GM12878 (cell line): ENCODE results near the gene ME2. TPM values are rescaled to one million over a fixed set of nuclear protein-coding genes. Genes with fewer than 3 reads are reported as not detected.

ENCODE experiments used
- ATAC-seq: fragments of 200-7000 bp; cut with Tn5 transposase; 3 replicates; pipeline ENCODE4 v1.9.1; 2020; ENCODE audit warnings: mild to moderate bottlenecking, moderate library complexity
- BruUV-seq: library from RNA; stranded (reverse); fragments of 400-500 nt; replicated peaks from 2 replicates; lab custom pipeline; 2021; lab: Mats Ljungman, UMichigan
- CTCF ChIA-PET: fragments of 300-600 bp; sonication (Branson Sonifier 250); formaldehyde crosslinking; extraction: SDS; loops from one replicate; lab custom pipeline; 2021; ENCODE audit warnings: inconsistent platforms; lab: Yijun Ruan, JAX
- POLR2A ChIA-PET: fragments of 350-600 bp; formaldehyde crosslinking; extraction: SDS; loops from one replicate; lab custom pipeline; 2021; ENCODE audit warnings: inconsistent platforms; lab: Charles Lee
- RAD21 ChIA-PET: fragments of 300-600 bp; sonication (Branson Sonifier 250); formaldehyde crosslinking; loops from one replicate; lab custom pipeline; 2023; ENCODE audit warnings: antibody characterized with exemption; ENCODE audit not compliant: unreplicated experiment; lab: Charles Lee
- SMC1A ChIA-PET: fragments of 300-600 bp; sonication (Branson Sonifier 250); formaldehyde crosslinking; loops from one replicate; lab custom pipeline; 2023; ENCODE audit not compliant: unreplicated experiment, uncharacterized antibody; lab: Charles Lee
- DNase-seq: peaks from one replicate; pipeline ENCODE4 v3.0.0-alpha.2; 2011; ENCODE audit warnings: low read depth, low spot score
- FAIRE-seq: peaks from 3 replicates; lab custom pipeline; 2011; peaks lifted over from hg19 to GRCh38; lab: Jason Lieb, UNC
- H2AFZ ChIP-seq: 2 replicates; pipeline ENCODE4 v1.6.0; 2011; ENCODE audit warnings: low read depth, low read length, control low read depth; ENCODE audit not compliant: control insufficient read depth
- H3K27ac ChIP-seq: 2 replicates; pipeline ENCODE4 v1.5.1; 2011; ENCODE audit warnings: control low read depth; ENCODE audit not compliant: control insufficient read depth, insufficient read depth
- H3K27me3 ChIP-seq, 2 experiments: replicated peaks in 1 of 2; 2 replicates each; pipeline versions ENCODE4 v1.6.0 to v1.6.1; 2011; ENCODE audit warnings: low read length in 1 of 2; ENCODE audit not compliant: control insufficient read depth in 2 of 2, insufficient read depth in 2 of 2
- H3K36me3 ChIP-seq, 2 experiments: 2 replicates each; pipeline ENCODE4 v1.5.1; 2011; ENCODE audit warnings: low read length in 1 of 2; ENCODE audit not compliant: control insufficient read depth in 2 of 2, insufficient read depth in 2 of 2
- H3K4me1 ChIP-seq: 2 replicates; pipeline ENCODE4 v1.6.1; 2011; ENCODE audit warnings: mild to moderate bottlenecking, low read length, moderate library complexity, mixed read lengths; ENCODE audit not compliant: control insufficient read depth, insufficient read depth
- H3K4me2 ChIP-seq: 2 replicates; pipeline ENCODE4 v1.6.0; 2011; ENCODE audit warnings: control low read depth; ENCODE audit not compliant: control insufficient read depth, insufficient read depth
- H3K4me3 ChIP-seq: fragments of 200-600 bp; sonication (generic); 2 replicates; pipeline ENCODE4 v1.5.1; 2016
- H3K79me2 ChIP-seq: 2 replicates; pipeline ENCODE4 v1.6.0; 2011; ENCODE audit warnings: low read length; ENCODE audit not compliant: control insufficient read depth, insufficient read depth
- H3K9ac ChIP-seq: 2 replicates; pipeline ENCODE4 v1.8.0; 2011; ENCODE audit warnings: low read length, control low read depth, mixed read lengths; ENCODE audit not compliant: control insufficient read depth, insufficient read depth
- H3K9me3 ChIP-seq: replicated peaks from 3 replicates; pipeline ENCODE4 v1.5.1; 2011; ENCODE audit warnings: mild to moderate bottlenecking, low read length; ENCODE audit not compliant: control insufficient read depth, insufficient read depth
- H4K20me1 ChIP-seq: 2 replicates; pipeline ENCODE4 v1.6.0; 2011; ENCODE audit not compliant: control insufficient read depth, insufficient read depth
- ATF7 ChIP-seq: fragments of 450-650 bp; IDR thresholded peaks from 2 replicates; pipeline ENCODE4 v1.6.1; 2016; ENCODE audit warnings: low read depth, mild to moderate bottlenecking
- EGR1 ChIP-seq, 2 experiments: IDR thresholded peaks; 1 replicate in 1 of 2; 2 replicates in 1 of 2; pipeline ENCODE4 v1.6.1; 2011 to 2012; ENCODE audit warnings: low read depth in 2 of 2, low read length in 2 of 2, borderline replicate concordance in 1 of 2, mild to moderate bottlenecking in 1 of 2, moderate library complexity in 1 of 2
- HDAC6 ChIP-seq: fragments of 200-600 bp; sonication (generic); IDR thresholded peaks from one replicate; pipeline ENCODE4 v1.8.0; 2017; ENCODE audit warnings: antibody characterized with exemption; ENCODE audit not compliant: unreplicated experiment
- MEF2B ChIP-seq: fragments of 450-650 bp; IDR thresholded peaks from 2 replicates; pipeline ENCODE4 v1.6.1; 2018; ENCODE audit warnings: mild to moderate bottlenecking, moderate library complexity; ENCODE audit not compliant: partially characterized antibody, poor library complexity, severe bottlenecking
- NFYA ChIP-seq: IDR thresholded peaks from 2 replicates; pipeline ENCODE4 v1.6.1; 2011; ENCODE audit warnings: low read depth, mild to moderate bottlenecking, low read length, improper control_type of control experiment, borderline replicate concordance
- SIX5 ChIP-seq: IDR thresholded peaks from 2 replicates; pipeline ENCODE4 v1.6.1; 2011; ENCODE audit warnings: mild to moderate bottlenecking, low read depth, low read length, moderate library complexity; ENCODE audit not compliant: severe bottlenecking
- SRF ChIP-seq, 2 experiments: IDR thresholded peaks; 2 replicates each; pipeline ENCODE4 v1.6.1; 2011; ENCODE audit warnings: low read depth in 2 of 2, low read length in 2 of 2, mild to moderate bottlenecking in 1 of 2, moderate library complexity in 1 of 2
- ZNF217 ChIP-seq: fragments of 450-650 bp; IDR thresholded peaks from 2 replicates; pipeline ENCODE4 v1.6.1; 2017; ENCODE audit warnings: antibody characterized with exemption, mild to moderate bottlenecking
- ZZZ3 ChIP-seq: IDR thresholded peaks from 2 replicates; pipeline ENCODE4 v1.6.1; 2011; ENCODE audit warnings: low read depth; ENCODE audit not compliant: control insufficient read depth, insufficient read length
- WGBS: methylation state at CpG from one replicate; pipeline ENCODE4 v1.1.6; 2016; ENCODE audit warnings: low lambda C conversion rate; ENCODE audit not compliant: insufficient replicate concordance, insufficient coverage; ENCODE audit errors: missing lambda C conversion rate; 5-methylcytosine and 5-hydroxymethylcytosine counted together
- in situ Hi-C: fragments of 300-500 bp; cut with MboI; formaldehyde crosslinking; loops from 9 replicates; pipeline ENCODE4 v1.14.3; 2018; ENCODE audit warnings: mixed read lengths
- intact Hi-C: fragments of 100-400 bp; cut with micrococcal nuclease; formaldehyde crosslinking; loops from one replicate; pipeline ENCODE4 v1.14.2; 2022; ENCODE audit not compliant: unreplicated experiment
- polyA plus RNA-seq, 11 experiments: library from polyadenylated mRNA; depleted of rRNA in 4 of 11; unstranded in 6 of 11; stranded (reverse) in 5 of 11; fragments of >200 nt; fragmentation: Nextera tagmentation in 4 of 11; fragmentation: Illumina TruSeq in 1 of 11; extraction: Ambion mirVana in 4 of 11; extraction: Trizol in 1 of 11; gene quantifications; 1 replicate in 1 of 11; 2 replicates in 10 of 11; pipeline versions ENCODE4 v1.2.1 to v1.2.3, GENCODE V29; 2011 to 2016; ENCODE audit warnings: inconsistent platforms in 2 of 11, missing spikeins in 2 of 11, low read depth in 1 of 11
- total RNA-seq, 4 experiments: library from RNA; depleted of rRNA in 3 of 4; stranded (reverse); fragments of >200 nt in 3 of 4; fragmentation: Illumina TruSeq in 1 of 4; extraction: Trizol in 1 of 4; gene quantifications; 2 replicates each; pipeline versions ENCODE4 v1.2.1 to v1.2.3, GENCODE V29; 2013 to 2021
- TF ChIP-seq, protein P1 (sequence below): IDR thresholded peaks from 2 replicates; pipeline ENCODE4 v1.6.1; 2011; ENCODE audit warnings: borderline replicate concordance, low read depth, mild to moderate bottlenecking, moderate library complexity, mixed read lengths, low read length; ENCODE audit not compliant: insufficient read depth; ENCODE audit errors: extremely low read length
- TF ChIP-seq, protein P2 (sequence below): IDR thresholded peaks from 2 replicates; pipeline ENCODE4 v1.6.1; 2012; ENCODE audit warnings: low read length, inconsistent platforms

The ME2 gene
- total and polyA plus RNA-seq, 10 of the 15 experiments (the other 5 are each of a cell fraction or from before 2014, with no cell fraction given) = 41.3 to 155 (median 133) TPM

DNA sequence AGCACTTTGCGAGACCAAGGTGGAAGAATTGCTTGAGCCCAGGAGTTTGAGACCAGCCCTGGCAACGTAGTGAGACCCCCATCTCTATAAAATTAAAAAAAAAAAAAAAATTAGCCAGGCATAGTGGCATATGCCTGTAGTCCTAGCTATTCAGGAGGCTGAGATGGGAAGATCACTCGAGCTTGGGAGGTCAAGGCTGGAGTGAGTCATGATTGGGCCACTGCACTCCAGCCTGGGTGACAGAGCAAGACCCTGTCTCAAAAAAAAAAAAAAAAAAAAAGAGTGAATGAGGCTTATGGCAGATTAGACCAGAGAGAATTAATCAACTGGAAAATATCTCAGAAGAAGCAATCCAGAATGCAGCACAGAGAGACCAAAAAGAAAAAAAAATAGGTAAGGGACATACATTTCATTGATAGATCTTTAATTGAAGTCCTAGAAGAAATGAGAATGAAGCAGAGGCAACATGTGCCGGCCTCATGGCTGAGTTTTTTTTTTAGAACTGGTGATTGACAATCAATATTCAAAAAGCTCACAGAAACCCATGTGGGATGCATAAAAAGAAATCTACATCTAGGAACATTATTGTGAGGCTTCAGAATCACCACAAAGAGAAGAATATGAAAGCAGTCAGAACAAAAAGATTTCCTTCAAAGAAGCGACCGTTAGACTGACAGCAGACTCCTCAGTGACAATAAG lies 56.7 kb downstream of the ME2 start (continued):
- TF ChIP-seq, protein P1, sequence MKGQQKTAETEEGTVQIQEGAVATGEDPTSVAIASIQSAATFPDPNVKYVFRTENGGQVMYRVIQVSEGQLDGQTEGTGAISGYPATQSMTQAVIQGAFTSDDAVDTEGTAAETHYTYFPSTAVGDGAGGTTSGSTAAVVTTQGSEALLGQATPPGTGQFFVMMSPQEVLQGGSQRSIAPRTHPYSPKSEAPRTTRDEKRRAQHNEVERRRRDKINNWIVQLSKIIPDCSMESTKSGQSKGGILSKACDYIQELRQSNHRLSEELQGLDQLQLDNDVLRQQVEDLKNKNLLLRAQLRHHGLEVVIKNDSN = no peak

DNA sequence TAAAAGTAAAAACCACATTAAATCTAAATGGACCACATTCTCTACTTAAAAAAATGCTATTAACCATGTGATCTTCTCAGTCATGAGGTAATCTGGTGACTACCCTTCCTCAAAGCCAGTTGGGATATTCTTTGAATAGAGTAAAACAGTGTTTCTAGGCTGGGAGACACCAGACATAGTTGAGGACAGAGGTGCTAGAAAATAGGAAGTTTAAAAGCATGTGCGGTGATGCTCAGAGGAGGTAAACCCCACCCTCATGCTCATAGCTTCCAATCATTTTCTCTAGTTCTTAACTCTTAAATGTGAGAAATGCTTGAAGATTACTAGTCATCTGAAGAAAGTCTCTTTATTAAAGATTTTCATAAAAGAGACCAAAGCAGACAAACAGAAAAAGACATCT lies 58.3 kb downstream of the ME2 start:
- H3K4me3 ChIP-seq = no peak overlapping the region
- no peak overlapping the region for H3K4me2 ChIP-seq
- intact Hi-C loops = no loop called here
- no TSS peak for BruUV-seq
- no peaks in the 10 kb centered on the region for H3K79me2 ChIP-seq
- no peak overlapping the region for H2AFZ ChIP-seq
- POLR2A ChIA-PET = no interaction called here
- peaks cover 1 to 10% of the 10 kb centered on the region in 2 experiments; a peak in 3 of 4 replicates for H3K36me3 ChIP-seq
- H3K4me1 ChIP-seq = no peaks in the 10 kb centered on the region
- H3K9me3 ChIP-seq = no peaks in the 10 kb centered on the region
- no peak for FAIRE-seq
- RAD21 ChIA-PET = no interaction called here
- H4K20me1 ChIP-seq = no peaks in the 10 kb centered on the region
- CTCF ChIA-PET = interaction anchor here (0.7 to 1.4 kb wide), 2 partner anchors 13 to 35 kb away, joined by 3 to 5 read pairs; no protein-coding TSS in a partner anchor
- no peaks in the 10 kb centered on the region for H3K27me3 ChIP-seq
- no peak for TF ChIP-seq NFYA
- TF ChIP-seq, all 136 proteins: peak for 0
- DNase-seq = no peak
- in situ Hi-C loops = no loop called here
- WGBS = 100% methylated on average over 1 of the region's 1 CpG
- no peak for ATAC-seq
- SMC1A ChIA-PET = interaction anchor here (0.6 to 1.0 kb wide), 2 partner anchors 33 to 1528 kb away, joined by 3 read pairs; no protein-coding TSS in a partner anchor
- no peak overlapping the region for H3K27ac ChIP-seq
- H3K9ac ChIP-seq = no peak overlapping the region

GRCh38 chr18:50938912-50939311 lies 60.0 kb downstream of the ME2 start:
- no peaks in the 10 kb centered on the region for H3K79me2 ChIP-seq
- peaks cover 1 to 13% of the 10 kb centered on the region in 2 experiments; a peak in 2 of 4 replicates for H3K36me3 ChIP-seq
- H2AFZ ChIP-seq = no peak overlapping the region
- BruUV-seq = no TSS peak
- no peaks in the 10 kb centered on the region for H3K9me3 ChIP-seq
- no peaks in the 10 kb centered on the region for H4K20me1 ChIP-seq
- H3K27ac ChIP-seq = no peak overlapping the region
- no peaks in the 10 kb centered on the region for H3K27me3 ChIP-seq
- SMC1A ChIA-PET = interaction anchor here (1.8 kb wide), 1 partner anchor 112 kb away, joined by 5 read pairs; no protein-coding TSS in a partner anchor
- POLR2A ChIA-PET = no interaction called here
- FAIRE-seq (no peak), DNase-seq (no peak), ATAC-seq (no peak)
- no peak overlapping the region for H3K9ac ChIP-seq
- CTCF ChIA-PET = interaction anchor here (1.3 kb wide), 1 partner anchor 21 kb away, joined by 3 read pairs; no protein-coding TSS in a partner anchor
- H3K4me2 ChIP-seq = no peak overlapping the region
- H3K4me3 ChIP-seq = no peak overlapping the region
- in situ Hi-C loops (no loop called here), intact Hi-C loops (no loop called here)
- RAD21 ChIA-PET = interaction anchor here (0.7 to 2.1 kb wide), 2 partner anchors 118 to 248 kb away, joined by 3 to 7 read pairs; no protein-coding TSS in a partner anchor
- no peaks in the 10 kb centered on the region for H3K4me1 ChIP-seq
- WGBS = 96% methylated on average over 2 of the region's 2 CpGs
- TF ChIP-seq, protein P2, sequence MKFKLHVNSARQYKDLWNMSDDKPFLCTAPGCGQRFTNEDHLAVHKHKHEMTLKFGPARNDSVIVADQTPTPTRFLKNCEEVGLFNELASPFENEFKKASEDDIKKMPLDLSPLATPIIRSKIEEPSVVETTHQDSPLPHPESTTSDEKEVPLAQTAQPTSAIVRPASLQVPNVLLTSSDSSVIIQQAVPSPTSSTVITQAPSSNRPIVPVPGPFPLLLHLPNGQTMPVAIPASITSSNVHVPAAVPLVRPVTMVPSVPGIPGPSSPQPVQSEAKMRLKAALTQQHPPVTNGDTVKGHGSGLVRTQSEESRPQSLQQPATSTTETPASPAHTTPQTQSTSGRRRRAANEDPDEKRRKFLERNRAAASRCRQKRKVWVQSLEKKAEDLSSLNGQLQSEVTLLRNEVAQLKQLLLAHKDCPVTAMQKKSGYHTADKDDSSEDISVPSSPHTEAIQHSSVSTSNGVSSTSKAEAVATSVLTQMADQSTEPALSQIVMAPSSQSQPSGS = no peak
- TF ChIP-seq MEF2B = no peak
- no peak for TF ChIP-seq SIX5
- TF ChIP-seq ATF7 = no peak
- no peak for TF ChIP-seq ZZZ3
- no peak for TF ChIP-seq EGR1 (IDR thresholded peaks at IDR 0.05; ENCODE audit: borderline replicate concordance in 1 of 2, low read depth in 2 of 2, low read length in 2 of 2)
- TF ChIP-seq SRF (IDR thresholded peaks at IDR 0.05; ENCODE audit: low read depth in 2 of 2, low read length in 2 of 2) = no peak
- no peak for TF ChIP-seq HDAC6
- no peak for TF ChIP-seq ZNF217
